HG02763 (cell line): ENCODE results near the gene SYNGR3.

Experiments used
- ATAC-seq: cut with Tn5 transposase; IDR thresholded peaks from one replicate; pipeline ENCODE4 v1.9.1; 2021; ENCODE audit warnings: mild to moderate bottlenecking, moderate library complexity; ENCODE audit not compliant: unreplicated experiment

The SYNGR3 gene

DNA sequence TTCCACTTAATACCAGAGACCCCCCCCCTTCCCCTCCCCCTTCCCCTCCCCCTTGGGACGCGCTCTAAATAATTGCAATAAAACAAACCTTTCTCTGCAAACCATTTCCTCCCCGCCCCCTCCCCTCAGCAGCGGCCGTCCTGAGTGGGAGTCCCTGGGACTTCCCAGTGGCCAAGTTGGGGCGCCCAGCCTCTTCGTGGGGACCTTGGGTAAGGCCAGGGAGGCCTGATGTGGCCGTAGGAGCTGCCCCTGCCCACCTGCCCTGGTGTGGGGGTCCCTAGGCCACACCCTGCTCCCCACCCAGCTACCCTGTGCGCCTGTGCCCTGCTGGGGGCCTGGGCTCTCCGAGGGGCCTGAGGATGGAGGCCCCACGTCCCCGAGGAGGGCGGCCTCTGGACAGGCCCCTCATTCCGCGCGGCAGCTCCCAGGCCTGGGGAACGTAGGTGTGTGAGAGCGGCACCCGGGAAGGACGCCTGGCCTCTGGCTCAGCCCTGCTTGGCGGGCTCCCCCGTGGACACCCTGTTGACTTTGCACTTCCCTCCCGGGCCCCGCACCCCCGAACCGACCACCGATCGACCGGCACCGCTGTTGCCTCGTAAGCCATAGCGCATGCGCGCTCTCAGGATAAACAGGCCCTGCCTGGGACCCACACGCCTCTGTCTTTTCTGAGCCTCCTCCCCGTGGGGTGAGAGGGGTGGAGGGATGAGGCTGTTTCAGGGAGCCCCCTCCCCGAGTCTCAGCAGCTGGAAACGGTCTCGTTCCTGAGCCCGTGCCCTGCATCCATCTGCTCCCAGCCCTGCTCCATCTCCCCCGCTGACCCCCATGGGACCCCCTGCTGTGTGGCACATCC lies 48.8 kb downstream of the SYNGR3 start:
- no peak for ATAC-seq

DNA sequence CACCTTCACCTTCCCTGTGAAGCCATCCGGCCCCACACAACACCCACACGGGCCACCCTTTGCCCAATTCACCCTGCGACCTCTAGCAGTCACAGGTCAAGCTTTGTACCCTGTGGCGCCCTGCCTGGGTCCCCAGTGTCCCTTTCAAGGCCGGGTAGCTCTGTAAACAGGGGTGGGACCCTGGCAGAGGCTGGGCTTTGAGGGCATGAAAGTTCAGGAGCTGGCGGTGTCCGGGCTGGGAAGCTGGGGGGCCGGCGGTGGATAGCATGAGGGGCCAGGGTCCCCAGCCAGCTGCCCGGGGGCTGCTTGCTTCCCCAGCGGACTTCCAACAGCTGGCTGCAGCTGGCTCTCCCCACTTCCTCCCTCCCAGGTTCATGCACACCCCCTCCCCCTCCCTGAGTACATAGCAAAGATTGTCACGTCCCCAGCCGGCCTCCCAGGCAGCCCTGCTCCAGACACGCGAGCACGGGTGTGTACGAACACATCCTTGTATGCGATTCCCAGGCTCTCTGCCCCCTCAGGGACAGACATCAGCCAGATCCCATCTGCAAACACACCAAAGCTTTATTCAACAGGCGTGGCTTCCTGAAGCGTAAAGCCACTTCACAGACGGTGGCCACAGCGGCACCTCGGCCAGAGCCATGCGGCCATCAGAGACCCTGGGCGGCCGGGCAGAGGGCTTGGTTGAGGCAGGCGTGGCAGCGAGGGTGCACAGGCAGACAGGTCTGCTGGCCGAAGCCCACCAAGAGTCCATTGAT lies 49.7 kb downstream of the SYNGR3 start:
- ATAC-seq = no peak

DNA sequence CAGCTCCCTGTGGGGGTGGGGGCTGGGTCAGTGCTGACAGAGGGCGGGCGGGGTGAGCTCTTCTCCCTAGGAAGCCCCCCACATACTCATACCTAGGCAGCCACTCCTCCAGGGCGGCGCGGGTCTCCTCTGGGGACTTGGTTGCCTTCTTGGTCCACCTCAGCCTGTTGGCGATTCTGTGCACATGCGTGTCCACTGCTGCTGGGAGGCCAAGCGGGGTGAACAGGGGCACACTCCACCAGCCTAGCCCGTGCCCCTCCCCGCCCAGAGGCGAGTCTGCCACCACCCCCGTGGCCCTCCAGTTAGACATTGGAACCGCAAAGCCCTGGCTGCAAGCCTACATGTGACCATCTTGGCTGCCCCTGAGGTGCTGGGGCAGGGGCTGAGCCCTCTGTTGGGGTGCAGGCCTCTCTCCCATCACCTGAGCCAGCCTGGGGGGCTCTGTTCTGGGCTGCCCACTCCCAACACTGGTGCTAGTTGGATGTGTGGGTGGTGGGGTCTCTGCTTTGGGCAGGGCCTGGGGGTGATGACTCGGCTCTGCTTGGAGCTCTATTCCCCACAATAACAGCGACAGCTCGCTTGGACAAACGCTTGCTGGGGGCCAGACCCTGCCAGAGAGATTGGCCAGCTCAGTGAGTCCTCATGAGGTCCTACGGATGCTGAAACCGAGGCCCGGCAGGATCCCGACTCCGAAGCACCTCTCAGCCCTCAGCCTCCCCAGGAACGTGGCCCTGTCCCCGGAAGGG lies 50.4 kb downstream of the SYNGR3 start:
- no peak for ATAC-seq

DNA sequence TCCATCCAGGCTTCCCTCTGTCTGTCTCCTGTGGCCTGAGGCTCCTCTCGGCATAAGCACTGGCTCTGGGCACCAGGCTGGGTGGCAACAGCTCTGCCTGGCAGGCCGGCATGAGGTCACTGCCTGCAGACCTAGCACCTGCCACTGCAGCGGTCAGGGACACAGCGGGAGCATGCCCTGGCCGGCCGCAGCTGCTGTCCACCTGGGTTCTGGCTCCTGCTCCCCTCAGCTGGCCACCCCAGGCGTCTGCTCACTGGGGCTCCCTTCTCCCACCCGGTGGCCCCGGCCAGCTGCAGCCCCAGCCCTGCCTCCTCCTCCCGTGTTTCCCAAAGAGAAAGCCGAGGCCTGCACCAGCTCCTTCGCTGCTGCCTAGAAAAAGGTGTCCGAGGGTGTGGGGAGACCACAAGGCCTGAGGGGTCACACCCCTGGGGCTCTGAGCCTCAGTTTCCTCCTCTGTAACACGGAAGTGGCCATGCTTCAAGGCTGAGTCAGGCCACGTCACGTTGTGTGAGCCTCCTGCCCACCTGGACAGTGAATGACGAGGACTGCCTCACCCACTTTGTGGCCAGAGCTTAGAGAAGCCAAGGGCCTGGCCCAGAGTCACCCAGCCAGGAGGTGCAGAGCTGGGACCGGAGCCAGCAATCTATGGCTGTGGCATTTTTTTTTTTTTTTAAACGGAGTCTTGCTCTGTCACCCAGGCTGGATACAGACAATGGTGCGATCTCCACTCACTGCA lies 51.2 kb downstream of the SYNGR3 start:
- ATAC-seq = no peak

DNA sequence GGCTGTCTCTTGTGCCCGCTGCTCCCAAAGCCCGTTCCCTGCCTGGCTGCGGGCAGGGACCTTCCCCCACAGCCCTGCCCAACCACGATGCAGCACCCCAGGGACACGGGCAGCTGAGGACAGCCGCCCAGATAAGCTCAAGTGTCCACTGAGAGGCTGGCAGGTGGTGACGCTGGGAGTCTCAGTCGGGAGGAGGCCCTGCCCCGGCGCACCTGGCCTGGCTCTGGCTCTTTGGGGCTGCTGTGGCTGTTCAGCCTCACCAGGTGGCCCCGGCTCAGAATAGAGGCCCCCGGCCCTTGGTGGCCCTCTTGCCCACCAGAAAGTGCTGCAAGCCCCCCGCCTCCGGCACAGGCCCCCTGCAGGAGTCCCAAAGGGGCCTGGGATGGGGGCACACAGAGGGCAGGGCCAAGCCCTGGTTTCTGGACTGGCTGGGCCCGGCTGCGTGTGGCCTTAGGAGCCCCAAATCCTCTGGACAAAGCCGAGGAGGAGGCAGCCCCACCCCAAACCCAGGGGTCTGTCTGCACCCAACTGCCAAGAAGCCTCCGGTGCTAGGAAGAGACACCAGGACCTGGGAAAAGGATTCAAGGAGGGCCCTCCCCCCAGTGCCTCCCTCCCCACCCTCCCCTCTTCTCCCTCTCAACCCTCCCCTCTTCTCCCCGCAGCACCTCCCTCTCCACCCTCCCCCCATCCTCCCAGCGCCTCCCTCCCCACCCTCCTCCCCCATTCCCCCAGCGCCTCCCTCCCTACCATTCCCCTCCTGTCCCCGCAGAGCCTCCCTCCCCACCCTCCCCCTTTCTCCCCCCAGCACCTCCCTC lies 52.6 kb downstream of the SYNGR3 start:
- ATAC-seq = no peak

DNA sequence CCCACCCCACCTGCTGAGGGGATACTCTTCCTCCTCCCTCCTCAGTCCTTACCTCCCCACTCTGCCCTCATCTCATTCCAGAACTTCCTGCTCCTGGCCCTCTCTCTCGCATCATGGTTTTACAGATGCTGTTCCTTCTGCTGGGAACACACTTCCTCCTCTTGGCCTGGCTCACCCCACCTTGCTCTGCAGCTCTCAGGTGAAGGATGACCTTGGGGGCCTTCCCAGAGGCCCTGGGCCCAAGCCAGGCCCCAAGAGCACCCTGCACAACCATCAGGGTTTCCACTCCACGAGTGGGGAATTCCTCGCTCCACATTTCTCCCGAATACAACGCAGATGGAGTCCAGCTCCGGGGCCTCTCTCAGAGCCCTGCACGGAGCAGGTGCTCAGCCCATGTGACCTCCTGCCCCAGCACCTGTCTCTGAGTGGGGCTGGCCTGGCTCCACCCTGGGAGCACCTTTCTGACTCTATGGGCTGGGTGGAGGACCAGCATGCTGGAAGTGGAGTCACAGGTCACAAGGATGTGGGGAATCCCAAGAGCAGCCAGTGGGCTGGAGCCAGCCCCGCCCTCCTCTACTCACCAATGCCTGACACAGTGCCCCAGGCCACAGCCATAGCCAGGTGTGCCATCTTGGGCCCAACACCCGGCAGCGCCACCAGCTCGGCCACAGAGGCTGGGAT lies 53.4 kb downstream of the SYNGR3 start:
- no peak for ATAC-seq
